Measurements from ENCODE around the gene SSRP1.
"Not testable (repeated sequence)": the region's sequence is repeated elsewhere in the genome, so short reads cannot be mapped to it uniquely, and the experiment has no call there.

The SSRP1 gene

GRCh38 chr11:57335343-57336110, at the start of gene SSRP1:
TSS of gene SSRP1 (minus strand) at chr11:57335892. CDS start at chr11:57335121, 771 bp downstream.
- in situ Hi-C loops (cut with HindIII; ENCODE audit: low sequenced_read_pairs), result loop anchor here (25.0 kb wide), 1 partner anchor 302 kb away; the partner anchor contains the start of gene YPEL4

GRCh38 chr11:57380975-57381374, 45.3 kb upstream of the SSRP1 start, which contains the start of gene PRG3:
TSS of gene PRG3 (minus strand) at chr11:57381150. CDS start at chr11:57380708, 442 bp downstream.
- in situ Hi-C loops (cut with HindIII; ENCODE audit: low sequenced_read_pairs), result no loop called here

- in situ Hi-C loops (cut with HindIII; ENCODE audit: low sequenced_read_pairs), result no loop called here
These were observed 44.0 kb upstream of the SSRP1 start for GRCh38 chr11:57379732-57380131.

- in situ Hi-C loops (cut with HindIII; ENCODE audit: low sequenced_read_pairs), result no loop called here
These were observed 42.5 kb upstream of the SSRP1 start for GRCh38 chr11:57378186-57378585.

- in situ Hi-C loops (cut with HindIII; ENCODE audit: low sequenced_read_pairs), result no loop called here
These were observed 41.4 kb upstream of the SSRP1 start for GRCh38 chr11:57377107-57377506.

- in situ Hi-C loops (cut with HindIII; ENCODE audit: low sequenced_read_pairs), result no loop called here
These were observed 40.7 kb upstream of the SSRP1 start for GRCh38 chr11:57376095-57377090.

- in situ Hi-C loops (cut with HindIII; ENCODE audit: low sequenced_read_pairs), result no loop called here
These were observed 39.8 kb upstream of the SSRP1 start for GRCh38 chr11:57375490-57375889.

- in situ Hi-C loops (cut with HindIII; ENCODE audit: low sequenced_read_pairs), result no loop called here
These were observed 39.3 kb upstream of the SSRP1 start for GRCh38 chr11:57374966-57375365.

GRCh38 chr11:57373146-57373545, 37.5 kb upstream of the SSRP1 start:
- in situ Hi-C loops (cut with HindIII; ENCODE audit: low sequenced_read_pairs), result no loop called here

- in situ Hi-C loops (cut with HindIII; ENCODE audit: low sequenced_read_pairs), result no loop called here
These were observed 35.2 kb upstream of the SSRP1 start for GRCh38 chr11:57370941-57371340.

GRCh38 chr11:57370251-57370650, 34.6 kb upstream of the SSRP1 start:
- in situ Hi-C loops (cut with HindIII; ENCODE audit: low sequenced_read_pairs), result no loop called here

GRCh38 chr11:57368845-57369232, 33.1 kb upstream of the SSRP1 start:
- in situ Hi-C loops (cut with HindIII; ENCODE audit: low sequenced_read_pairs), result no loop called here

GRCh38 chr11:57368106-57368844, 32.6 kb upstream of the SSRP1 start:
- in situ Hi-C loops (cut with HindIII; ENCODE audit: low sequenced_read_pairs), result no loop called here

GRCh38 chr11:57364851-57365660, 29.4 kb upstream of the SSRP1 start:
- in situ Hi-C loops (cut with HindIII; ENCODE audit: low sequenced_read_pairs), result no loop called here

- in situ Hi-C loops (cut with HindIII; ENCODE audit: low sequenced_read_pairs), result no loop called here
These were observed 27.7 kb upstream of the SSRP1 start for GRCh38 chr11:57363131-57364080.

GRCh38 chr11:57361926-57362325, 26.2 kb upstream of the SSRP1 start:
- in situ Hi-C loops (cut with HindIII; ENCODE audit: low sequenced_read_pairs), result no loop called here

- in situ Hi-C loops (cut with HindIII; ENCODE audit: low sequenced_read_pairs), result not testable (repeated sequence)
These were observed 25.7 kb upstream of the SSRP1 start for GRCh38 chr11:57361420-57361819.

- in situ Hi-C loops (cut with HindIII; ENCODE audit: low sequenced_read_pairs), result no loop called here
These were observed 25.3 kb upstream of the SSRP1 start for GRCh38 chr11:57360991-57361390.
